HS-5 (cell line): ENCODE measurements around the gene GDPD4.

ENCODE experiments used
- DNase-seq: peaks from one replicate; pipeline ENCODE4 v3.0.0-alpha.2; 2012; ENCODE audit warnings: low read depth

The GDPD4 gene

GRCh38 chr11:77233011-77233410, 68.5 kb downstream of the GDPD4 start:
- no peak for DNase-seq

GRCh38 chr11:77232242-77232641, 69.2 kb downstream of the GDPD4 start:
- no peak for DNase-seq

GRCh38 chr11:77231800-77232199, 69.7 kb downstream of the GDPD4 start:
- no peak for DNase-seq

GRCh38 chr11:77230878-77231605, 70.4 kb downstream of the GDPD4 start:
- no peak for DNase-seq

GRCh38 chr11:77223797-77224196, 77.7 kb downstream of the GDPD4 start:
- no peak for DNase-seq

- no peak for DNase-seq
These were observed 84.3 kb downstream of the GDPD4 start for GRCh38 chr11:77217156-77217555.

- no peak for DNase-seq
These were observed 86.4 kb downstream of the GDPD4 start for GRCh38 chr11:77215106-77215505.

- no peak for DNase-seq
These were observed 86.9 kb downstream of the GDPD4 start for GRCh38 chr11:77214557-77214956.

- DNase-seq, result no peak
These were observed 87.7 kb downstream of the GDPD4 start for GRCh38 chr11:77213589-77214428.

- DNase-seq, result no peak
These were observed 88.4 kb downstream of the GDPD4 start for GRCh38 chr11:77213029-77213579.

- no peak for DNase-seq
These were observed 89.0 kb downstream of the GDPD4 start for GRCh38 chr11:77212314-77213007.

GRCh38 chr11:77211594-77212251, 89.8 kb downstream of the GDPD4 start:
- DNase-seq, result no peak

- no peak for DNase-seq
These were observed 90.4 kb downstream of the GDPD4 start for GRCh38 chr11:77211040-77211451.

GRCh38 chr11:77209663-77210062, 91.8 kb downstream of the GDPD4 start:
- DNase-seq, result no peak

- no peak for DNase-seq
These were observed 93.0 kb downstream of the GDPD4 start for GRCh38 chr11:77208535-77208934.

GRCh38 chr11:77207618-77208313, 93.7 kb downstream of the GDPD4 start:
- no peak for DNase-seq

GRCh38 chr11:77207019-77207485, 94.4 kb downstream of the GDPD4 start:
- DNase-seq, result no peak

GRCh38 chr11:77206264-77207018, 95.0 kb downstream of the GDPD4 start:
- no peak for DNase-seq

- no peak for DNase-seq
These were observed 95.8 kb downstream of the GDPD4 start for GRCh38 chr11:77205467-77206263.
